HEK293T (cell line): ENCODE measurements around the gene POU4F1.
A peak's percentile ranks its signal among the peaks of the same experiment; 100 is the strongest.

Experiments used
- CTCF ChIA-PET: fragments of 350-600 bp; formaldehyde crosslinking; extraction: SDS; loops from one replicate; lab custom pipeline; 2021; ENCODE audit warnings: antibody characterized with exemption, inconsistent platforms; lab: Yijun Ruan, JAX
- POLR2A ChIA-PET: fragments of 350-600 bp; formaldehyde crosslinking; extraction: SDS; loops from one replicate; lab custom pipeline; 2020; ENCODE audit warnings: antibody characterized with exemption, inconsistent platforms; lab: Yijun Ruan, JAX
- DNase-seq: peaks from one replicate; pipeline ENCODE4 v3.0.0; 2012; ENCODE audit warnings: mixed read lengths; ENCODE audit errors: extremely low spot score
- ARNT ChIP-seq: fragments of 450-650 bp; IDR thresholded peaks from 2 replicates; pipeline ENCODE4 v1.6.1; 2017; ENCODE audit warnings: mild to moderate bottlenecking
- CTBP1 ChIP-seq: fragments of 450-650 bp; IDR thresholded peaks from 2 replicates; pipeline ENCODE4 v1.6.1; 2016; ENCODE audit warnings: borderline replicate concordance
- ELF4 ChIP-seq: fragments of 450-650 bp; IDR thresholded peaks from 2 replicates; pipeline ENCODE4 v1.6.1; 2017; ENCODE audit warnings: antibody characterized with exemption
- FOXA1 ChIP-seq: fragments of 450-650 bp; IDR thresholded peaks from 2 replicates; pipeline ENCODE4 v1.6.1; 2016; ENCODE audit warnings: mild to moderate bottlenecking
- FOXK2 ChIP-seq: fragments of 450-650 bp; IDR thresholded peaks from 2 replicates; pipeline ENCODE4 v1.6.1; 2016; ENCODE audit warnings: mild to moderate bottlenecking
- FOXM1 ChIP-seq: fragments of 450-650 bp; IDR thresholded peaks from 2 replicates; pipeline ENCODE4 v1.6.1; 2017; ENCODE audit warnings: mild to moderate bottlenecking, borderline replicate concordance
- HDGF ChIP-seq: fragments of 450-650 bp; IDR thresholded peaks from 2 replicates; pipeline ENCODE4 v1.6.1; 2017; ENCODE audit warnings: antibody characterized with exemption, borderline replicate concordance
- L3MBTL2 ChIP-seq: fragments of 450-650 bp; conservative IDR thresholded peaks from 2 replicates; pipeline ENCODE4 v1.6.1; 2016; ENCODE audit warnings: mild to moderate bottlenecking
- LEF1 ChIP-seq: fragments of 450-650 bp; IDR thresholded peaks from 2 replicates; pipeline ENCODE4 v1.6.1; 2017; ENCODE audit warnings: mild to moderate bottlenecking, borderline replicate concordance
- NFRKB ChIP-seq: fragments of 450-650 bp; IDR thresholded peaks from 2 replicates; pipeline ENCODE4 v1.6.1; 2016; ENCODE audit warnings: mild to moderate bottlenecking, moderate library complexity
- SP1 ChIP-seq: fragments of 450-650 bp; IDR thresholded peaks from 2 replicates; pipeline ENCODE4 v1.6.1; 2017
- SUZ12 ChIP-seq: fragments of 450-650 bp; IDR thresholded peaks from 2 replicates; pipeline ENCODE4 v1.6.1; 2016; ENCODE audit warnings: mild to moderate bottlenecking
- TARDBP ChIP-seq: fragments of 450-650 bp; IDR thresholded peaks from 2 replicates; pipeline ENCODE4 v1.6.1; 2016
- ZNF384 ChIP-seq: fragments of 450-650 bp; IDR thresholded peaks from 2 replicates; pipeline ENCODE4 v1.6.1; 2016
- TF ChIP-seq, protein P1 (sequence below): fragments of 450-650 bp; IDR thresholded peaks from 2 replicates; pipeline ENCODE4 v1.6.1; 2016

POU4F1 gene

GRCh38 chr13:78608252-78608687 lies 4.9 kb upstream of the POU4F1 start:
- POLR2A ChIA-PET, result interaction anchor here (1.0 to 1.4 kb wide), 3 partner anchors 9 to 48 kb away, joined by 3 to 4 read pairs (median 4); no protein-coding TSS in a partner anchor
- CTCF ChIA-PET, result no interaction called here
- DNase-seq, result no peak
- TF ChIP-seq FOXA1, result no peak
- no peak for TF ChIP-seq FOXK2
- TF ChIP-seq, protein P1, sequence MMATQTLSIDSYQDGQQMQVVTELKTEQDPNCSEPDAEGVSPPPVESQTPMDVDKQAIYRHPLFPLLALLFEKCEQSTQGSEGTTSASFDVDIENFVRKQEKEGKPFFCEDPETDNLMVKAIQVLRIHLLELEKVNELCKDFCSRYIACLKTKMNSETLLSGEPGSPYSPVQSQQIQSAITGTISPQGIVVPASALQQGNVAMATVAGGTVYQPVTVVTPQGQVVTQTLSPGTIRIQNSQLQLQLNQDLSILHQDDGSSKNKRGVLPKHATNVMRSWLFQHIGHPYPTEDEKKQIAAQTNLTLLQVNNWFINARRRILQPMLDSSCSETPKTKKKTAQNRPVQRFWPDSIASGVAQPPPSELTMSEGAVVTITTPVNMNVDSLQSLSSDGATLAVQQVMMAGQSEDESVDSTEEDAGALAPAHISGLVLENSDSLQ, result no peak
- TF ChIP-seq ZNF384, result no peak
- TF ChIP-seq LEF1, result no peak
- no peak for TF ChIP-seq ELF4
- TF ChIP-seq FOXM1, result no peak

GRCh38 chr13:78607409-78608251 lies 4.3 kb upstream of the POU4F1 start:
- TF ChIP-seq SP1, result no peak
- no peak for TF ChIP-seq ZNF384
- TF ChIP-seq L3MBTL2, result no peak
- no peak for TF ChIP-seq TARDBP
- TF ChIP-seq FOXK2, result no peak
- TF ChIP-seq SUZ12, result no peak
- no peak for TF ChIP-seq FOXA1
- no peak for TF ChIP-seq HDGF
- TF ChIP-seq ARNT, result no peak
- TF ChIP-seq ELF4, result no peak
- TF ChIP-seq NFRKB, result no peak
- no peak for TF ChIP-seq CTBP1
- TF ChIP-seq FOXM1, result no peak
- ChIA-PET POLR2A (interaction anchor here (1.2 kb wide), 1 partner anchor 8 kb away, joined by 3 read pairs; no protein-coding TSS in a partner anchor), CTCF (no interaction called here)
- DNase-seq, result no peak

GRCh38 chr13:78606471-78607408 lies 3.4 kb upstream of the POU4F1 start:
- no peak for DNase-seq
- no peak for TF ChIP-seq ARNT
- no peak for TF ChIP-seq ELF4
- no peak for TF ChIP-seq FOXM1
- TF ChIP-seq SP1, result no peak
- no peak for TF ChIP-seq CTBP1
- no peak for TF ChIP-seq FOXA1
- no peak for TF ChIP-seq L3MBTL2
- no peak for TF ChIP-seq FOXK2
- TF ChIP-seq HDGF, result no peak
- TF ChIP-seq NFRKB, result no peak
- TF ChIP-seq SUZ12, result no peak
- no peak for TF ChIP-seq LEF1
- TF ChIP-seq TARDBP, result no peak
- no peak for TF ChIP-seq ZNF384
- POLR2A ChIA-PET, result no interaction called here
- CTCF ChIA-PET, result interaction anchor here (0.5 kb wide), 1 partner anchor 469 kb away, joined by 3 read pairs; no protein-coding TSS in a partner anchor

- DNase-seq, result peak; percentile 83
- TF ChIP-seq SP1, result no peak
- TF ChIP-seq FOXM1, result peak; percentile 33; the same call in 1 of the 2 replicates
- no peak for TF ChIP-seq FOXK2
- peak; percentile 93 for TF ChIP-seq CTBP1
- no peak for TF ChIP-seq L3MBTL2
- TF ChIP-seq, protein P1, result no peak
- 0 out of 2 replicates have a peak, but pooled peaks have one; percentile 58 for TF ChIP-seq HDGF
- no peak for TF ChIP-seq ZNF384
- TF ChIP-seq NFRKB, result no peak
- no peak for TF ChIP-seq FOXA1
- CTCF ChIA-PET, result interaction anchor here (0.5 to 1.6 kb wide), 8 partner anchors 11 to 364 kb away, joined by 3 to 10 read pairs (median 4); no protein-coding TSS in a partner anchor
- POLR2A ChIA-PET, result interaction anchor here (0.6 to 2.8 kb wide), 3 partner anchors 7 to 876 kb away, joined by 3 to 11 read pairs (median 3); no protein-coding TSS in a partner anchor
Measured at GRCh38 chr13:78604782-78605611, 1.6 kb upstream of the POU4F1 start.

DNA sequence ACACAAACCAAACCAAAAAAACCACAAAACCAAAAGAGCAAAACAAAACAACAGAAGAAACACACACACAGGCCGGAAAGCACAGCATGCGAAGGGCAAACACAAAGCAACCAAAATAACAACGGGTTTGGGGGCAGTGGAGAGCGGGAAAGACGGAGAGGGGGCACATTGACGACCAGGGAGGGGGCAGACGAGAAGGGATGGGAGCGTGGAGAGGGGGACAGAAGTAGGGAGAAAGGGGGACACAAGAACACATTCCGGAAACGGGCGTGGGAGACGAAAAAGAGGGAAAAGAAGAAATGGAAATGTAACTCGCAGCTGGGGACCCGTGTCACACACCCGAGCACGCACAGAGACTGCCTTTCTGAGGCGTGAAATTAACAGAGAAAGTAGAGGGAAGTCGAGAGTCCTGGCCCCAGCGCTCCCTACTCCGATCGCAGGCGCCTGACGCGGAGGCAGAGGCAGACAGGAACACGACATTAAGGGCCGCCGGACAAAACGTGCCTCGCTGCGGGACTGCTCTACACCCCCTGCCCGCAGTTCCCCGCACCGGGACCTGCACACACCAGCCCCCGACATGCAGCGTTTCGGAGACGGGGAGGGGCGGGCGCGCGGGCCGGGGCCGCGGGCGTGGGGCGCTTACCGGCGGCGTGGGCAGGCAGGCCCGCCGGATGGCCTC lies 652 bp downstream of the POU4F1 start:
- DNase-seq, result peak; percentile 63
- ChIA-PET POLR2A (interaction anchor here (0.6 to 2.8 kb wide), 9 partner anchors 8 to 203 kb away, joined by 3 to 11 read pairs (median 4); no protein-coding TSS in a partner anchor), CTCF (interaction anchor here (0.8 kb wide), 2 partner anchors 151 to 362 kb away, joined by 3 read pairs; no protein-coding TSS in a partner anchor)
- TF ChIP-seq CTBP1, result no peak
- no peak for TF ChIP-seq SP1
- TF ChIP-seq L3MBTL2, result peak; percentile 90
